OCI-LY7 (cell line): Measurements from ENCODE around the gene PACC1.
"Not testable (repeated sequence)": the region's sequence is repeated elsewhere in the genome, so short reads cannot be mapped to it uniquely, and the experiment has no call there.

Experiments used
- EZH2phosphoT487 ChIP-seq: fragments of 200-600 bp; sonication (generic); IDR thresholded peaks from 2 replicates; pipeline ENCODE4 v1.6.1; 2018; ENCODE audit warnings: low read depth, borderline replicate concordance, mild to moderate bottlenecking, mixed run types, antibody characterized with exemption, low read length, moderate library complexity, mixed read lengths
- TF ChIP-seq, protein P1 (sequence below): fragments of 200-600 bp; sonication (generic); conservative IDR thresholded peaks from 2 replicates; pipeline ENCODE4 v1.5.1; 2014; ENCODE audit warnings: mild to moderate bottlenecking, antibody characterized with exemption, low read length, moderate library complexity, mixed read lengths

DNA sequence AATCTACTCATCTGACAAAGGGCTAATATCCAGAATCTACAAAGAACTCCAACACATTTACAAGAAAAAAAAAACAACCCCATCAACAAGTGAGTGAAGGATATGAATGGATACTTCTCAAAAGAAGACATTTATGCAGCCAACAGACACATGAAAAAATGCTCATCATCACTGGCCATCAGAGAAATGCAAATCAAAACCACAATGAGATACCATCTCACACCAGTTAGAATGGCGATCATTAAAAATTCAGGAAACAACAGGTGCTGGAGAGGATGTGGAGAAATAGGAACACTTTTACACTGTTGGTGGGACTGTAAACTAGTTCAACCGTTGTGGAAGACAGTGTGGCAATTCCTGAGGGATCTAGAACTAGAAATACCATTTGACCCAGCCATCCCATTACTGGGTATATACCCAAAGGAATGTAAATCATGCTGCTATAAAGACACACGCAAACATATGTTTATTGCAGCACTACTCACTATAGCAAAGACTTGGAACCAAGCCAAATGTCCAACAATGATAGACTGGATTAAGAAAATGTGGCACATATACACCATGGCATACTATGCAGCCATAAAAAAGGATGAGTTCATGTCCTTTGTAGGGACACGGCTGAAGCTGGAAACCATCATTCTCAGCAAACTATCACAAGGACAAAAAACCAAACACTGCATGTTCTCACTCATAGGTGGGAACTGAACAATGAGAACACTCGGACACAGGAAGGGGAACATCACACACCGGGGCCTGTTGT, 18.8 kb downstream of the PACC1 start:
- not testable (repeated sequence) for TF ChIP-seq EZH2phosphoT487
- TF ChIP-seq, protein P1, sequence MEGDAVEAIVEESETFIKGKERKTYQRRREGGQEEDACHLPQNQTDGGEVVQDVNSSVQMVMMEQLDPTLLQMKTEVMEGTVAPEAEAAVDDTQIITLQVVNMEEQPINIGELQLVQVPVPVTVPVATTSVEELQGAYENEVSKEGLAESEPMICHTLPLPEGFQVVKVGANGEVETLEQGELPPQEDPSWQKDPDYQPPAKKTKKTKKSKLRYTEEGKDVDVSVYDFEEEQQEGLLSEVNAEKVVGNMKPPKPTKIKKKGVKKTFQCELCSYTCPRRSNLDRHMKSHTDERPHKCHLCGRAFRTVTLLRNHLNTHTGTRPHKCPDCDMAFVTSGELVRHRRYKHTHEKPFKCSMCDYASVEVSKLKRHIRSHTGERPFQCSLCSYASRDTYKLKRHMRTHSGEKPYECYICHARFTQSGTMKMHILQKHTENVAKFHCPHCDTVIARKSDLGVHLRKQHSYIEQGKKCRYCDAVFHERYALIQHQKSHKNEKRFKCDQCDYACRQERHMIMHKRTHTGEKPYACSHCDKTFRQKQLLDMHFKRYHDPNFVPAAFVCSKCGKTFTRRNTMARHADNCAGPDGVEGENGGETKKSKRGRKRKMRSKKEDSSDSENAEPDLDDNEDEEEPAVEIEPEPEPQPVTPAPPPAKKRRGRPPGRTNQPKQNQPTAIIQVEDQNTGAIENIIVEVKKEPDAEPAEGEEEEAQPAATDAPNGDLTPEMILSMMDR, result not testable (repeated sequence)
